GM13976 (cell line): ENCODE measurements around the gene DAGLB.

Experiments used
- DNase-seq: peaks from one replicate; pipeline ENCODE4 v3.0.0; 2012; ENCODE audit warnings: low spot score
- CTCF ChIP-seq: IDR thresholded peaks from 2 replicates; pipeline ENCODE4 v1.5.1; 2012; ENCODE audit warnings: borderline replicate concordance, mild to moderate bottlenecking; ENCODE audit not compliant: insufficient read depth; ENCODE audit errors: extremely low read depth, missing control alignments, control extremely low read depth
- in situ Hi-C: fragments of 300-500 bp; cut with MboI; formaldehyde crosslinking; loops from one replicate; pipeline ENCODE4 v1.12.0; 2022; ENCODE audit warnings: low sequenced_read_pairs, mixed read lengths, inconsistent platforms; ENCODE audit not compliant: unreplicated experiment

The DAGLB gene

GRCh38 chr7:6433784-6434615 is 13.8 kb downstream of the DAGLB start:
- DNase-seq = no peak
- in situ Hi-C loops = no loop called here
- no peak for TF ChIP-seq CTCF

GRCh38 chr7:6432781-6433180 is 15.0 kb downstream of the DAGLB start:
- in situ Hi-C loops = no loop called here
- no peak for DNase-seq
- TF ChIP-seq CTCF = no peak

- in situ Hi-C loops = no loop called here
- no peak for TF ChIP-seq CTCF
These were observed 16.8 kb downstream of the DAGLB start for GRCh38 chr7:6430974-6431373.

GRCh38 chr7:6430271-6430940 is 17.3 kb downstream of the DAGLB start:
- no peak for TF ChIP-seq CTCF
- in situ Hi-C loops = no loop called here
- DNase-seq = no peak

More at GRCh38 chr7:6430974-6431373, 16.8 kb downstream of the DAGLB start:
- no peak for DNase-seq

GRCh38 chr7:6425948-6426347 is 21.8 kb downstream of the DAGLB start:
- in situ Hi-C loops = no loop called here
- DNase-seq = no peak
- no peak for TF ChIP-seq CTCF

GRCh38 chr7:6423942-6424701 is 23.6 kb downstream of the DAGLB start:
- no peak for DNase-seq
- no peak for TF ChIP-seq CTCF
- in situ Hi-C loops = no loop called here
